IPS DF 4.7 (cell line): ENCODE data around the gene AUNIP.

ENCODE experiments used
- DNase-seq: peaks from one replicate; pipeline ENCODE4 v3.0.0-alpha.2; 2013; ENCODE audit warnings: low spot score; ENCODE audit errors: extremely low read depth

Gene AUNIP

DNA sequence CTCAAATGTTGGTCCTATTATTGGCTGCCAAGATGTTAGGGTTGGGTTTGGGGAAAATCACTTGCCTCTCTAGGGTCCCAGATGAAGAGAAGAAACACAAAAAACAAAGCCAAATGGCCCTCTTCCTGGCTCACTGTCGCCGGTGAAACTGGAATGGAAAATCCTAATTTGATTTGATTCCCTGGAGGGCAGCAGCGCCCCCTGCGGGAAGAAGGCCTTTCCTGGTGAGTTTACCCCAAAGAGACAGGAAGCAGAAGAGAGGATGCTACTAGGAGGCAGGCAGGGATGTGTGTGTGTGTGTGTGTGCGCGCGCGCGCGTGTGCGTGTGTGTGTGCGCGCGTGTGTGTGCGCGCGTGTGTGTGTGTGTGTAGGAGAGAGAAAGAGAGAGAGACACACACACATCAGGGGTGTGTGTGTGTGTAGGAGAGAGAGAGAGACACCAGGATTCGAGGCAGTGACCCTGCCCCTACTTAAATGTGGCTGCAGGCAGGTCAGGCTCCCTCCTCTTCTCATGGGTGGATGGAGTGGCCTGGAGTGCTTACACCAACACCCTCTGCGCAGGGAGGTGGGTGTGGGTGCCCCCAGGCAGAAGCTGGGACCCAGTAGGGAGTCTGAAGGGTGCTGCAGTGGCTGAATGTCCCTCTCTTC lies 62.3 kb downstream of the AUNIP start:
- DNase-seq: no peak

DNA sequence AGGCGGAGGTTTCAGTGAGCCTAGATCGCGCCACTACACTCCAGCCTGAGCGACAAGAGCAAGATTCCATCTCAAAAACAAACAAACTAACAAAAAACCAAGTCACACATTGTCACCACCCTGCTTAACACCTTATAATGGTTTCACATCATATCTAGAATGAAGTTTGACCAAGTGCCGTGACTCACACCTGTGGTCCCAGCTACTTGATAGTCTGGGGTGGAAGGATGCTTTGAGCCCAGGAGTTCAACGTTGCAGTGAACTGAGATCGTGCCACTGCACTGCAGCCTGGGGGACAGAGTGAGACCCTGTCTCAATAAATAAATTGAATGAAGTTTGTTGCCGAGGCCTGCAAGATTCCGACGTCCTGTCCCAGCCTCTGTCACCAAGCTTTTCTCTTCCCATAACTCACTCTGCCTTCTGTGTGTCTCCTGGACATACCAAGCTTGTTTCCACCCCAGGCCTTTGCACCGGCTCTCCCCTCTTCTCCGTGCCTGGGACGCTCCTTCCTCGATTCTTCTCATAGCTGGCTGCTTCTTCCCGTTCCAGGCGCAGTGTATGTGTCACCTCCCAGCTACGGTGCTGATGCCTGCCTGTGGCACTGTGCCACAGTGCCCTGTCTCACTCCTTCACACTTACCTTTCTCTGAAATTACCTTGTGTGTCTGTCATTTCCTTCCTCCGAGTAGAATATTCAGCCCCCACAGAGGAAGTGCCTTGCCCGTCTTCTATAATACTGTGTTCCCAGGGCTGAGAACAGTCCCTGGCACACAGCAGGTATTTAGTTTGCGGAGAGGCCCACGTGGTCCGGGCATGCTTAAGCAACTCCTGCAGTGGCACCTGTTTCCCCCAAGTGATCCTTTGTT lies 63.1 kb downstream of the AUNIP start:
- no peak for DNase-seq

DNA sequence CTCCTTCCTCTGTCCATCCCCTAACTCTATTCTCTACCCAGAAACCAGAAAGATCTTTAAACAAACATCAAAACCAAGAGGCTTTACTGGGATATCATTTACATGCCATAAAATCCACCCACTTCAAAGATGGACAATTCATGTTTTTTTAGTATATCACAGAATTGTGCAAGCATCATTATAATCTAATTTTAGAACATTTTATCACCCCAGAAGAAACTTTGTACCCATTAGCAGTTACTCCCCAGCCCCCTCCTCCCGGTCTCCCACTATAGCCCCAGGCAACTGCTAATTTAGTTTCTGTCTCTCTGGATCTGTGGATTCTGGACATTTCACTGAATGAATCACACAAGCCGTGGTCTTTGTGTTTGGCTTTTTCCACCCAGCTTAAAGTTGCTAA lies 64.0 kb downstream of the AUNIP start:
- no peak for DNase-seq

DNA sequence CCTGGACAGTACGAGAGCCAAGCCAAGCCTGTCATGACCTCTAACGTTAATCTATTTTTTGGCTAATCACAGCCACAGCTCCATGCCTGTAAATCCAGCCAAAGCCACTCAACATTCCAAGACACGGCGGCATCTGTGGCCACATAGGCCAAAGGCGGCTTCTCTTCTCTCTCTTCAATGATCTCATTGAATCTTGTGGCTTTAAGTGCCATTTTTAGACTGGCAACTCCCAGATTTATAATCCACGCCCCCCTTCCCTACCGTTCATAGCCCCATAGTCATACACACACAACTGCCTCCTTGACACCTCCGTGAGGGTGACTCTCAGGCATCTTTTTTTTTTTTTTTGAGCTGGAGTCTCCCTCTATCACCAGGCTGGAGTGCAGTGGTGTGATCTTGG lies 64.9 kb downstream of the AUNIP start:
- no peak for DNase-seq

DNA sequence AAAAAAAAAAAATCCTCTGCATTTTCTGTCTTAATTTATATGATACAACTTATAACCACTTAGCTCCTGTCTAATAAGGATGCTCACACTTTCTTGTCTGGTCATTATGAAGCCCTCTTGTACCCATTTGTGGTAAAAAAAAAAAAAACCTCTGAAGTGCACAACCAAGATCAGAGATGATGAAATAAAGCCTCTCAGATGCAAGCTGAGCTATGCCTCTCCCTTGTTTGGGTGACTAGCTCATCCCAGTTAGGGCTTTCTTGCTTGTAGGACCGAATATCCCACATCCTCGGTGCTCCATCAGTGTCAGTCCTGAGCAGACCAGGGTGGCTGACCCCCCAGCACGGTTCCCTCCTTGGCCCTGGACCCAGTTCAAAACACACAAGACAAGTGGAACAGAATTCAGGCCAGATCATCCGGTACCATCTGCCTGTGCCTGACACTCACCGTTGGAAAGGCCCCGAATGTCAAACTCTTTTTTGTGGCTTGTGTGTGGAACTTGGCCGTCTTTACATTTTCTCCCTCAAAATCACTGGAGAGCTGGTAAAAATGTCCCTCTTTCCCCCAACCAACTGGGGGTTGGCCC lies 65.6 kb downstream of the AUNIP start:
- no peak for DNase-seq

DNA sequence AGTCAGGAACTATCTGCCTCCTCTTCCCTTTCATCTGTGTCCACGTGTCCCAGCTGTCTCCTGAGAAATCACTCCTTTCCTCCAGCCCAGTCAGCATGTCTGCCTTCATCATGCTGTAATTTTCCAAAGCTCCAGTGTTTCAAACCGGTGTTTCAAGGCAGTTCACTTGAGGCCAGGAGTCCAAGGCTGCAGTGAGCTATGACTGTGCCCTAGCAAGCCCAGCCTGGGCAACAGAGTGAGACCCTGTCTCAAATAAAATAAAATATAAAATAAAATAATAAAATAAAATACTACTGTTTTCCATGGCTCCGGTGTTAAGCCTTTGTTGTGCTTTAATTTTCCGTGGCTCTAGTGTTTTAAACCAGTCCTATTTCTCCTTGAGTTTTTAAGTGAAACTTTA lies 67.1 kb downstream of the AUNIP start:
- no peak for DNase-seq

DNA sequence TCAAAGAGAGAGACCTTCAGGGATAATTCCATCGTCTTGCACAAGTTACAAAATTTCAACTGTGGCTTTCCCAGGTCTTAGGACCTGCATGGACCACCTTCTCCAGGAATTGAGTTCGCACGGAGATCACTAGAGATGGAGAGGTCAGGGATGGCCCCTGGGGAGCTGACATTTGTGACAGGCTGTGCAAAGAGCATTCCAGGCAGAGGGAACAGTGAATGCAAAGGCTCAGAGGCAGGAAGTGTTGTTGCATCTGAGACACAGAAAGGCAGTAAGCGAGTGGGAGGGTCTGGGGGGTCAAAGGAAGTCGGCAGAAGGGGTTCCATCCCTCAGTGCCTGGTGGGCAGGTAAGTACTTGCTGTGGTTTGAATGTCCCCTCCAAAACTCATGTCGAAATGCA lies 68.8 kb downstream of the AUNIP start:
- DNase-seq: no peak

DNA sequence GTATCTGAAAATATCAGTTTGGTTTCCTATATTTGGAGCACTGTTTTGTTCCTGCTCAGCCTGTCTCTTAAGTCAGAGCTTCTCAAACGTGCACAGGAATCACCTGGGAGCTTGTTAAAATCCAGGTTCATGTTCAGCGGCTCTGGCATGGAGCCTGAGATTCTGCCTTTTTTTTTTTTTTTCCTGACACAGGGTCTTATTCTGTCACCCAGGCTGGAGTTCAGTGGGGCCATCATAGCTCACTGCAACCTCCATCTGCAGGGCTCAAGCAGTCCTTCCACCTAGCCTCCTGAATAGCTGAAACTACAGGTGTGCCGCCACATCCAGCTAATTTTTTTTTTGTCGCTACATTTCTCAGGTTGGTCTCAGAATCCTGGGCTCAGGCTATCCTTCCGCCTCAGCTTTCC lies 71.5 kb downstream of the AUNIP start:
- no peak for DNase-seq

DNA sequence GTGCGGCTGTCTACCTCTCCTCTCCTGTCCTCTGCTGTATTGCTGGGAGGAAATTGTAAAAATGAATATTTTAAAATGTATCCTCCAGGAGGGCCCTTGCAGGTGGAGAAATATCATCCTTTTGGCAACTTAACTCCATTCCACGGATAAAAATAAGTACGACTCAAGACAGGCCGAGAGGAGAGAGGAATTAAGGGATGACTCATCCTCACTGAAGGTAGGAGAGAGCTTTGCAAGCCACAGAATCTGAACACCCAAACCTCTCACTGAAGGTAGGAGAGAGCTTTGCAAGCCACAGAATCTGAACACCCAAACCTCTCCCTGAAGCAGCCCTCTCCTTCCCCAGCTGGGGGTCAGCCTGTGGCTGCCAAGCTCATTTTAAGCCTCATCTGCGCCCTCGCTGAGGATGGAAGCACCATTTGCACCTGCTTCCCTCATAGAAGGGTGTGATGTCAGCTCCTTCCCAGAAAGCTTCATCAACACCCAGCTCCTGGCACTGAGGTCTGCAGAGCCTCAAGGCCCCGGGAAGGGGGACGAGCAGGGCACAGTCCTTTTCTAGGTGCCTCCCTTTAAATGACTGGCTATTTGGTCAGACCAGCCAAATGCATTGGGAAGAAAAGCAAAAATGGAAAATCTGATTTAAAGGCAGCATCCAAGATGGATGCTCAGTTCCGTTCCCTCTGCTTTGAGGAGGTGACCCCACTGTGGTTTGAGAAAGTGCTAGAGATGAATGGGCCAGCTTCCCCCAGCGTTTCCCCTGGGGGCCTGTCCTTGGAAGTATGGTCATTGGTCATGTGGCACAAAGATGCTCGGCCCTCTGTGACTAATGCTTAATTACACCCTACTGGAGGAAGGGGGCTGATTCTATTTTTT lies 72.1 kb downstream of the AUNIP start:
- DNase-seq: no peak

DNA sequence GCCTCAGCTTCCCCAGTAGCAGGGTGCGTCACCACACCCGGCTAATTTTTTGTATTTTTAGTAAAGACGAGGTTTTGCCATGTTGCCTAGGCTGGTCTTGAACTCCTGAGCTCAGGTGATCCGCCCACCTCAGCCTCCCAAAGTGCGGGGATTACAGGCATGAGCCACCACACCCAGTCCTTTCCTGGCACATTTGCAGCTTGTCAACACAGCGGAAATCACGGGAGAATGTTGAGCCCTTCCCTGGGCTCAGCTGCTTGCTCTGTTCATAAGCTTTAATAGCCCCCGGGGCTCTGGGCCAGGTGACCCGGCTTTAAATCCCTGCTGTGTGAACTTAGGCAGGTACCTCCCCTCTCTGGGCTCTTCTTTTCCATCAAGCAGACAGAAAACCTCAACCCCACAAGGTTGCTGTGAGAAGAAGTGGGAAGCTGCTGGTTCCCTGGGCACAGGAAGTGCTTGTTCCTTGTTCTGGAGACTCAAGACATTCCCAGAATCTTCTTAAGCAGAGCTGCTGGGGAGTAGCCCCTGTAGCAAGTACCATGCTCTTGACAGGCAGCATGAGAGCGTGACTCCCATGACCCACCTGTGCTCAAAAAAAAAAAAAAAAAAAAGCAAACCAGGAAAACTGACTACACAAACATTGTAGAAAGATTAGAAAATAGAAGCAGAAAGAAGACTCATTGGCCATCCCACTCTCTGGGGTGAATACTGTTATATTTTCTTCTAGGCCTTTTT lies 73.8 kb downstream of the AUNIP start:
- DNase-seq: no peak

DNA sequence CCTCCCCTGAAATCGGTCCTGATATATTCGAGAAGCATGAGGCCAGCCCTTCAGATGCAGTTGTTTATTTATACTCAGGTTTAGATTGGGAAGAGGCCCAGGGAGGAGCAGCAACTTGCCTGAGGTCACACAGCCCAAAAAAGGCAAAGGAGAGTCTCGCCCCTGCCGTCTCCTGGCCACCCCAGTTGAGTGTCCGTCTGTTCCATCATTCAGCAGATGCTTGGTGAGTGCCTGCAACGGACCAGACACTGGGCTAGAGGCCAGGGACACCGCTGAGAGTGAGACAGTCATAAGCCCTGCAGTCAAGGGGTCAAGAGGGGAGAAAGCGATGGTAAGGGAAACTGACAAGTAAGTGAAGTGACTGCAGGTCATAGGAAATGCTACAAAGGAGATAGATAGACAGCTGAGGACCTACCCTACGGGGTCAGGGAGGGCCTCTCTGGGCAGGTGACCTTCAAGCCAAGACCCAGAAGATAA lies 74.6 kb downstream of the AUNIP start:
- DNase-seq: no peak
